ENCODE data around the gene C1QTNF5.

C1QTNF5 gene

DNA sequence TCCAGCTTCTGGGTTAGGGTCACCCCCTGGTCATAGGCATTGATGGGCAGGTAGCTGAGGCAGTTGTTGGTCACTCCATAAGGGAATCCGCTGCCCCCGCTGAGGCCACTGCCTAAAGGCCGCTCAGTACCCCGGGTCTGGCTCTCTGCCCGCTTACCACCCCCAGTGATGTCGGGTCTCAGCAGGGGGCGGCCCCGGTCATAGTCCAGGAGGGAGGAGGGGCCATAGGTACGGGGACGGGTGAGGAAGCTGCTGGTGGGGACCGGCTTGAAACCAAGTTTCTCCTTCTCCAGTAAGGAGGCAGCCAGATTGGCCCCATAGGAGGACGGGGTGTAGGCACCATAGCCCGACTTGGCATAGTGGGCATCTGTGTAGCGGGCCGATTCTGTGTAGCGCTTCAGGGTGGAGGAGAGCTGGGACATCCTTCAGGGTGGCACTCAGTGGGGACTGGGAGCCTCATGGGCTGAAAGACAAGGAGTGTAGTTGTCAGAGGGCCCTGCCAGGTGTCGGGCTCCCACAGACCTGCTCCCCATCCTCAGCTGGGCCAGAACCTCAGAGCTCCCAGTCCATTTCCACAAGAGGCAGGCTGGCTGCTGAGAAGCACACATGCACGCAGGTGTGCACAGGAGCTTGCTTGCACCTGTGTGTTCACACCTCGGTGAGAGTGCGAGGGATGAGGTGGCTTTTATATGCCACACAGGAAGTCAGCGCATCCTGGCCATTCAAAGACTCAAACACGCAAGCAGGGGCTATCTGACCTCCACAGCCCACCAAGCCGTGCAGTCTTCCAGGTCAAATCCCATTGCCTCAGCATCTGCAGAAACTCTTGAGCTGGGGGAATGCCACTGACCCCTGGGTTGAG lies 32.6 kb upstream of the C1QTNF5 start:
- DNase-seq (ENCODE audit: low read depth) = no peak

DNA sequence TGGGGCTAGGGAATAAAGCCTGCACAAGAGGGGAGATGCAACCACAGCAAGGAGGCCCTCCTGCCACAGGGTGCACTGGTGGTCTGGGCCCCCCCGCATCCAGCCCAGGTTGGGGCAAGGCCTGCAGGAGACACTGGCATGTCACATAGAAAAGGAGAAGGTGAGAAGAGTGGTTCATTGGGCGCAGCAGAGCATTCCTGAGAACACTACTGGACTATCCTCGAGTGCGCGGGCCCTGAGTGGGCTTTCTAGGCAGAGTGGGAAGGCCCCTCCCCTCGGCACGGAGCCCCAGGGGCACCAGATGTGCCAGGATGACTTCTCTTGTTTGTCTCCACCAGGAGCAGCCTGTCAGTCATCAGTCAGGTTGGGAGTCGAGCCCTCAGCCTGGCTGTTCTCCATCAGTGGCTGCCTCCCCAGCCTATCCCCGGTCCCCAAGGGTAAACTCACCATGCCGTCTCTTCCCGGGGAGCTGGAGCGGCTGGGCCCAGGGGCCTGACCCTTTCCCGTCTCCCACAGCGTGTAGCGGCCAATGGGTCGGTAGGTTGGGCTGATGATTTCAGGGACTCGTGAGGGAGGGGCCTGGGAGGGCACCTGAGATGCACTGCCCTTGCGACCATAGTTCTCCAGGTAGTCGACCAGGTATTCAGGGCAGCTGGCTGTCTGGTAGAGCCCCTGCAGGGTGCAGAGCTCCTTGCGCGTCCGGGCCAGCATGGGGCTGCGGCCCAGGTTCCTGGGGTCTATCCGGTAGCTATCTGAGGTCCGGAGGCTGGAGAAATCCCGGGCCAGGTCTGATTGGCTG lies 31.8 kb upstream of the C1QTNF5 start:
- H3K4me3 ChIP-seq (ENCODE audit: low read depth, low read length) = no peak overlapping the region
- TF ChIP-seq, protein P1, sequence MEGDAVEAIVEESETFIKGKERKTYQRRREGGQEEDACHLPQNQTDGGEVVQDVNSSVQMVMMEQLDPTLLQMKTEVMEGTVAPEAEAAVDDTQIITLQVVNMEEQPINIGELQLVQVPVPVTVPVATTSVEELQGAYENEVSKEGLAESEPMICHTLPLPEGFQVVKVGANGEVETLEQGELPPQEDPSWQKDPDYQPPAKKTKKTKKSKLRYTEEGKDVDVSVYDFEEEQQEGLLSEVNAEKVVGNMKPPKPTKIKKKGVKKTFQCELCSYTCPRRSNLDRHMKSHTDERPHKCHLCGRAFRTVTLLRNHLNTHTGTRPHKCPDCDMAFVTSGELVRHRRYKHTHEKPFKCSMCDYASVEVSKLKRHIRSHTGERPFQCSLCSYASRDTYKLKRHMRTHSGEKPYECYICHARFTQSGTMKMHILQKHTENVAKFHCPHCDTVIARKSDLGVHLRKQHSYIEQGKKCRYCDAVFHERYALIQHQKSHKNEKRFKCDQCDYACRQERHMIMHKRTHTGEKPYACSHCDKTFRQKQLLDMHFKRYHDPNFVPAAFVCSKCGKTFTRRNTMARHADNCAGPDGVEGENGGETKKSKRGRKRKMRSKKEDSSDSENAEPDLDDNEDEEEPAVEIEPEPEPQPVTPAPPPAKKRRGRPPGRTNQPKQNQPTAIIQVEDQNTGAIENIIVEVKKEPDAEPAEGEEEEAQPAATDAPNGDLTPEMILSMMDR (IDR thresholded peaks at IDR 0.05; ENCODE audit: low read depth, low read length, missing control alignments) = no peak
- no peak for DNase-seq (ENCODE audit: low read depth)
- in situ Hi-C loops (cut with HindIII; ENCODE audit: low sequenced_read_pairs) = loop anchor here (10.0 to 25.0 kb wide), 3 partner anchors 52 to 340 kb away; partner anchors contain the start of gene THY1

More for the DNA sequence above, 32.6 kb upstream of the C1QTNF5 start:
- H3K4me3 ChIP-seq (ENCODE audit: low read depth, low read length) = no peak overlapping the region
- TF ChIP-seq, protein P1 (IDR thresholded peaks at IDR 0.05; ENCODE audit: low read depth, low read length, missing control alignments) = no peak
- in situ Hi-C loops (cut with HindIII; ENCODE audit: low sequenced_read_pairs) = loop anchor here (10.0 to 25.0 kb wide), 3 partner anchors 52 to 339 kb away; partner anchors contain the start of gene THY1

DNA sequence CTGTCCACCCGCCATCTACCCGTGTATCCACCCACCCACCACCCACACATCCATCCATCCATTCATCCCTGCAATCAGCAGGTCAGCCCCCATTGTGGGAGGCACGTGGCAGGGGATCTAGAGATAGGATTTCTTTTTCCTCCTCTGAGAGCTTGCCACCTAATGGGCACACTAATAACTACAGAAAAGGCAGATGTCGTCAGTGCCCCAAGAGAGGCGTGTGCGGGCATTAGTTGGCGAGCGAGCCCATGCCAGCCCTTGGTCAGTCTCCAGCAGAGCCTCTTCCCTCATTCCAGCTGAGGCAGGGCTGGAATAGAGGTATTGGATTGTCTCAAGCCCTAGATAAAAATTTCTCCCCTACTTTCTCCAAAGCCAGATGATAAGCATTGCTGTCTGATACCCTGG lies 31.1 kb upstream of the C1QTNF5 start:
- TF ChIP-seq, protein P1 (IDR thresholded peaks at IDR 0.05; ENCODE audit: low read depth, low read length, missing control alignments) = no peak
- no peak for DNase-seq (ENCODE audit: low read depth)
- in situ Hi-C loops (cut with HindIII; ENCODE audit: low sequenced_read_pairs) = loop anchor here (10.0 to 25.0 kb wide), 3 partner anchors 53 to 341 kb away; partner anchors contain the start of gene THY1
- no peak overlapping the region for H3K4me3 ChIP-seq (ENCODE audit: low read depth, low read length)

DNA sequence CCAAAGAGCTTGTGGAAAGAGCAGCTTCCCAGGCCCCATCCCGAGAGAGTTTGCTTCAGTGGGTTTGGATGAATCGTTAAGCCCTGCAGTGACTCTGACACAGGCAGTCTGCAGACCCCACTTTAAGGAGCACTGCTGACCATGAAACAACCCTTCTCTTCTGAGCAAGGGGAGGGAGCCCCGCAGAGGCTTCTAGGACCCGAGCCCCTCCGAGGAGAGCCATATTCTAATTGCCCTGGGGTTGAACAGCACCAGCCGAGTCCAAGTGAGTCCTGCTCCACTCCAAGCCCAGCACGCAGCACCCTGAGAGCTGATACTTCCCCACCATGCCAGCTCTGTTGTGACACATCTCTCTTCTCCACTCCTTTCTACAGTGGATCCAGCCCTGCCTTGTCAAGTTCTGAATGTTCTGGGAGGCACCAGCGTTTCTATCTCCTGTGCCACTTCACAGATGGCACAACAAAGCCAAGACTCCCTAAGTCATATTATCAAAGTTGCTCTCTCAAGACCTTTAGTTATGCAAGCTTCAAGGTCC lies 30.5 kb upstream of the C1QTNF5 start:
- no peak overlapping the region for H3K4me3 ChIP-seq (ENCODE audit: low read depth, low read length)
- TF ChIP-seq, protein P1 (IDR thresholded peaks at IDR 0.05; ENCODE audit: low read depth, low read length, missing control alignments) = no peak
- DNase-seq (ENCODE audit: low read depth) = no peak
- in situ Hi-C loops (cut with HindIII; ENCODE audit: low sequenced_read_pairs) = loop anchor here (10.0 to 25.0 kb wide), 3 partner anchors 54 to 341 kb away; partner anchors contain the start of gene THY1

DNA sequence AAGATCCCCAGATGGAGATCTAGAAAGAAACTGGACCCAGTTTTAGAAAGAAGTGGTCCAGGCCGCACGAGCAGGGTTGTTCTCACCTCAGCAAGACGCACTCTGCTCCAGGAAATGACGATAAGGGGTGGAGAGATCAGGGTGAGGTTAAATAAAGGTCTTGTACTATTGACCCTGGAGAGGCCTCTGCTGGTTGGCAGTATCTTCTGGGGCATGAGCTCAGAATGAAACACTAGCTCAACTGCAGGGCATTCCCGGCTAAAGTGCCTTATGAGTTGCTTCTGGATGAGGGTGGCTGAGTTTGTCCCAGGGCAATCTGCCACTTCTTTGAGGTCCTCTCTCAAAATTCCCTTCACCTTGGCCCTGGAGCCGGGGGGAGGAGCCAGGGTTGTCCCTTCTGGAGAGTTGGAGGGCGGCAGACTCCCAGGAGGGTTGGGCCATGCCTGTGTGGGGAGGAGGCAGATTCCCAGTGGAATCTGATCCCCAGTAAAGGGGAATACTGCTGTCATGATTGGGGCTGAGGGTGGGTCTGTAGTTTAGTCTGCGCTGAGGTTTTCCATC lies 29.9 kb upstream of the C1QTNF5 start:
- TF ChIP-seq, protein P1 (IDR thresholded peaks at IDR 0.05; ENCODE audit: low read depth, low read length, missing control alignments) = no peak
- H3K4me3 ChIP-seq (ENCODE audit: low read depth, low read length) = no peak overlapping the region
- no peak for DNase-seq (ENCODE audit: low read depth)
- in situ Hi-C loops (cut with HindIII; ENCODE audit: low sequenced_read_pairs) = loop anchor here (10.0 to 25.0 kb wide), 3 partner anchors 54 to 342 kb away; partner anchors contain the start of gene THY1
